SK-N-SH (cell line): ENCODE results near the gene THOC7. TPM values are rescaled to one million over a fixed set of nuclear protein-coding genes. Genes with fewer than 3 reads are reported as not detected.

ENCODE experiments used
- CTCF ChIA-PET: fragments of 300-600, 350-600 bp; formaldehyde crosslinking; extraction: SDS; loops from one replicate; lab custom pipeline; 2021; lab: Yijun Ruan, JAX
- POLR2A ChIA-PET: fragments of 350-600 bp; sonication (Branson Sonifier 250); formaldehyde crosslinking; extraction: SDS; loops from one replicate; lab custom pipeline; 2020; ENCODE audit warnings: antibody characterized with exemption, inconsistent platforms; lab: Yijun Ruan, JAX
- DNase-seq: peaks from one replicate; pipeline ENCODE4 v3.0.0; 2012
- H2AFZ ChIP-seq: fragments of 200-600 bp; sonication (generic); 2 replicates; pipeline ENCODE4 v1.8.1; 2016; ENCODE audit warnings: antibody characterized with exemption, mild to moderate bottlenecking, low read depth
- H3F3A ChIP-seq: fragments of 200-600 bp; sonication (generic); replicated peaks from 2 replicates; pipeline ENCODE3; 2016; ENCODE audit warnings: antibody characterized with exemption, mild to moderate bottlenecking; ENCODE audit not compliant: insufficient read depth
- H3K27ac ChIP-seq, 2 experiments: fragments of 200-500 bp in 1 of 2; fragments of 200-600 bp in 1 of 2; sonication (Bioruptor generic) in 1 of 2; sonication (generic), shearing (Covaris generic) in 1 of 2; 2 replicates each; pipeline versions ENCODE4 v1.5.1 to v1.6.1; 2014 to 2016; ENCODE audit warnings: low read depth in 2 of 2, inconsistent platforms in 1 of 2, low read length in 1 of 2, mild to moderate bottlenecking in 1 of 2, mixed read lengths in 1 of 2
- H3K27me3 ChIP-seq: fragments of 200-600 bp; sonication (generic), shearing (Covaris generic); 2 replicates; pipeline ENCODE4 v1.6.1; 2016; ENCODE audit warnings: mixed run types; ENCODE audit not compliant: insufficient read depth
- H3K36me3 ChIP-seq, 2 experiments: fragments of 200-500 bp in 1 of 2; fragments of 200-600 bp in 1 of 2; sonication (Bioruptor generic) in 1 of 2; sonication (generic) in 1 of 2; replicated peaks in 1 of 2; 2 replicates each; pipeline versions ENCODE3 to v1.5.1; 2014 to 2016; ENCODE audit warnings: low read length in 1 of 2, mild to moderate bottlenecking in 1 of 2; ENCODE audit not compliant: insufficient read depth in 2 of 2, control insufficient read depth in 1 of 2
- H3K4me1 ChIP-seq, 2 experiments: fragments of 200-500 bp in 1 of 2; fragments of 200-600 bp in 1 of 2; sonication (Bioruptor generic) in 1 of 2; sonication (generic), shearing (Covaris generic) in 1 of 2; 2 replicates each; pipeline versions ENCODE4 v1.5.1 to v1.6.1; 2014 to 2016; ENCODE audit warnings: low read depth in 1 of 2, low read length in 1 of 2, mixed run types in 1 of 2; ENCODE audit not compliant: insufficient read depth in 2 of 2, control insufficient read depth in 1 of 2
- H3K4me2 ChIP-seq: fragments of 200-600 bp; sonication (generic), shearing (Covaris generic); 2 replicates; pipeline ENCODE4 v1.6.1; 2017; ENCODE audit warnings: mixed run types
- H3K4me3 ChIP-seq, 2 experiments: fragments of 200-500 bp in 1 of 2; fragments of 200-600 bp in 1 of 2; sonication (Bioruptor generic) in 1 of 2; sonication (generic), shearing (Covaris generic) in 1 of 2; 2 replicates each; pipeline versions ENCODE4 v1.5.1 to v1.8.1; 2014 to 2016; ENCODE audit warnings: low read depth in 2 of 2, inconsistent platforms in 1 of 2, low read length in 1 of 2, mild to moderate bottlenecking in 1 of 2, mixed read lengths in 1 of 2, moderate library complexity in 1 of 2
- H3K79me2 ChIP-seq: fragments of 200-600 bp; sonication (generic); 2 replicates; pipeline ENCODE4 v1.8.1; 2017; ENCODE audit warnings: mild to moderate bottlenecking; ENCODE audit not compliant: insufficient read depth
- H3K9ac ChIP-seq: fragments of 200-600 bp; sonication (generic); 2 replicates; pipeline ENCODE4 v1.6.1; 2017; ENCODE audit warnings: mixed run types
- H3K9me2 ChIP-seq: fragments of 200-600 bp; sonication (generic); 2 replicates; pipeline ENCODE4 v1.6.1; 2017; ENCODE audit warnings: mixed run types
- H3K9me3 ChIP-seq: fragments of 200-600 bp; sonication (generic); 2 replicates; pipeline ENCODE4 v1.6.1; 2017; ENCODE audit warnings: mixed run types, mild to moderate bottlenecking, moderate library complexity
- H4K20me1 ChIP-seq: fragments of 200-600 bp; sonication (generic); 2 replicates; pipeline ENCODE4 v1.6.1; 2017; ENCODE audit warnings: mild to moderate bottlenecking, mixed run types; ENCODE audit not compliant: insufficient read depth
- CHD2 ChIP-seq: fragments of 150-350 bp; IDR thresholded peaks from 2 replicates; pipeline ENCODE4 v1.6.1; 2018; ENCODE audit warnings: low read length; ENCODE audit not compliant: partially characterized antibody
- ELF1 ChIP-seq: IDR thresholded peaks from 2 replicates; pipeline ENCODE4 v1.4.0; 2012
- EP300 ChIP-seq, 2 experiments: IDR thresholded peaks; 2 replicates each; pipeline versions ENCODE4 v1.4.0 to v1.6.1; 2012; ENCODE audit warnings: borderline replicate concordance in 1 of 2, low read depth in 1 of 2, low read length in 1 of 2
- GATA2 ChIP-seq: sonication (generic); formaldehyde crosslinking; IDR thresholded peaks from 2 replicates; pipeline ENCODE4 v1.5.0; 2020; ENCODE audit warnings: mild to moderate bottlenecking, missing genetic modification reagents
- MEF2A ChIP-seq: IDR thresholded peaks from 2 replicates; pipeline ENCODE4 v1.4.0; 2012; ENCODE audit warnings: low read depth, borderline replicate concordance
- NFIC ChIP-seq: IDR thresholded peaks from 2 replicates; pipeline ENCODE4 v1.4.0; 2012; ENCODE audit warnings: borderline replicate concordance
- NRF1 ChIP-seq: IDR thresholded peaks from 2 replicates; pipeline ENCODE4 v1.6.1; 2012; ENCODE audit warnings: low read depth, mild to moderate bottlenecking, low read length
- RAD21 ChIP-seq: IDR thresholded peaks from 2 replicates; pipeline ENCODE4 v1.6.1; 2012; ENCODE audit warnings: mild to moderate bottlenecking, low read length
- RFX5 ChIP-seq: IDR thresholded peaks from 2 replicates; pipeline ENCODE4 v1.6.1; 2012; ENCODE audit warnings: mild to moderate bottlenecking, improper control_type of control experiment, low read length
- SMC3 ChIP-seq: IDR thresholded peaks from 2 replicates; pipeline ENCODE4 v1.6.1; 2012; ENCODE audit warnings: low read depth, low read length, improper control_type of control experiment
- TAF1 ChIP-seq: IDR thresholded peaks from 2 replicates; pipeline ENCODE4 v1.6.1; 2012; ENCODE audit warnings: low read depth, mild to moderate bottlenecking, low read length, moderate library complexity, borderline replicate concordance
- TCF12 ChIP-seq: IDR thresholded peaks from 2 replicates; pipeline ENCODE4 v1.4.0; 2012
- TEAD4 ChIP-seq: IDR thresholded peaks from 2 replicates; pipeline ENCODE4 v1.4.0; 2012; ENCODE audit warnings: mild to moderate bottlenecking, borderline replicate concordance; ENCODE audit not compliant: insufficient read depth
- WGBS: methylation state at CpG from one replicate; pipeline ENCODE4 v1.1.6; 2017; ENCODE audit warnings: low lambda C conversion rate; 5-methylcytosine and 5-hydroxymethylcytosine counted together
- polyA plus RNA-seq, 3 experiments: library from polyadenylated mRNA; depleted of rRNA; stranded (reverse); fragments of >200 nt; gene quantifications; 2 replicates each; pipeline ENCODE4 v1.2.3, GENCODE V29; 2012
- TF ChIP-seq, protein P1 (sequence below): IDR thresholded peaks from 2 replicates; pipeline ENCODE4; 2012
- TF ChIP-seq, protein P2 (sequence below): IDR thresholded peaks from 2 replicates; pipeline ENCODE4 v1.6.1; 2012; ENCODE audit warnings: mild to moderate bottlenecking, low read depth, low read length, moderate library complexity
- TF ChIP-seq, protein P3 (sequence below): fragments of 150-350 bp; IDR thresholded peaks from 2 replicates; pipeline ENCODE4 v1.6.1; 2016; ENCODE audit warnings: mild to moderate bottlenecking, low read depth, low read length

THOC7 gene
- polyA plus RNA-seq, 1 of the 3 experiments (the other 2 are of a cell fraction), result 35.6 TPM

DNA sequence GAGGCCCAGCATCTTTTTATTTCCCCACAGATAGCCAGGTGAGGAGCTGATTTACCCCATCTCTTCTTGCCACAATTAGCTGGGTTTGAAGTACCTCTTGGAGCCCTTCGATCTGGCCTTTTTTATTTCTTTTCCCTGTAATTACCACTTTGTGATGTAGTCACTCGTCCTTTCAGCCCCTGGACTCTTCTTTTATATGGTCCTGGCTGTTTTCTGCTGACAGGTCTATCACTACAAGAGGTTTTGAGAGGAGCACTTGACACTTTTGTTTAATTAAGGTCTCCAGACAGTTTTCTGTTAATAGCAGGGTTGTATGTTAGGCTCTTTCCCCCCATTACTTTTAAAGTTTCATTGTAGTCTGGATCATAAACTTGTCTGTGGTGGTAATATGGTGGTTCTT lies 11.9 kb upstream of the THOC7 start:
- WGBS, result 89% methylated on average over 2 of the region's 2 CpGs
- Histone ChIP-seq H3K4me1 (peaks cover 26 to 29% of the 10 kb centered on the region in 2 experiments), H3K36me3 (no peaks in the 10 kb centered on the region), H3K27ac (no peak overlapping the region), H3F3A (peaks cover 13% of the 10 kb centered on the region), H3K9me2 (no peaks in the 10 kb centered on the region), H3K9ac (no peak overlapping the region), H3K79me2 (peaks cover 91% of the 10 kb centered on the region), H3K9me3 (no peaks in the 10 kb centered on the region), H3K27me3 (no peaks in the 10 kb centered on the region), H3K4me2 (no peak overlapping the region)
- POLR2A ChIA-PET, result no interaction called here
- CTCF ChIA-PET, result interaction anchor here (0.6 to 1.4 kb wide), 3 partner anchors 18 to 1382 kb away, joined by 3 read pairs; no protein-coding TSS in a partner anchor
- no peak for DNase-seq
- TF ChIP-seq MEF2A (no peak), EP300 (IDR thresholded peaks at IDR 0.05; ENCODE audit: borderline replicate concordance in 1 of 2, low read depth in 1 of 2, low read length in 1 of 2) (no peak), ELF1 (no peak), RFX5 (no peak), RAD21 (no peak), TEAD4 (no peak), TCF12 (no peak), TAF1 (no peak), NRF1 (no peak), NFIC (no peak), CHD2 (no peak), GATA2 (CRISPR knock-in tag) (no peak), SMC3 (no peak)
- TF ChIP-seq, protein P1, sequence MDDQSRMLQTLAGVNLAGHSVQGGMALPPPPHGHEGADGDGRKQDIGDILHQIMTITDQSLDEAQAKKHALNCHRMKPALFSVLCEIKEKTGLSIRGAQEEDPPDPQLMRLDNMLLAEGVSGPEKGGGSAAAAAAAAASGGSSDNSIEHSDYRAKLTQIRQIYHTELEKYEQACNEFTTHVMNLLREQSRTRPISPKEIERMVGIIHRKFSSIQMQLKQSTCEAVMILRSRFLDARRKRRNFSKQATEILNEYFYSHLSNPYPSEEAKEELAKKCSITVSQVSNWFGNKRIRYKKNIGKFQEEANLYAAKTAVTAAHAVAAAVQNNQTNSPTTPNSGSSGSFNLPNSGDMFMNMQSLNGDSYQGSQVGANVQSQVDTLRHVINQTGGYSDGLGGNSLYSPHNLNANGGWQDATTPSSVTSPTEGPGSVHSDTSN, result no peak
- TF ChIP-seq, protein P2, sequence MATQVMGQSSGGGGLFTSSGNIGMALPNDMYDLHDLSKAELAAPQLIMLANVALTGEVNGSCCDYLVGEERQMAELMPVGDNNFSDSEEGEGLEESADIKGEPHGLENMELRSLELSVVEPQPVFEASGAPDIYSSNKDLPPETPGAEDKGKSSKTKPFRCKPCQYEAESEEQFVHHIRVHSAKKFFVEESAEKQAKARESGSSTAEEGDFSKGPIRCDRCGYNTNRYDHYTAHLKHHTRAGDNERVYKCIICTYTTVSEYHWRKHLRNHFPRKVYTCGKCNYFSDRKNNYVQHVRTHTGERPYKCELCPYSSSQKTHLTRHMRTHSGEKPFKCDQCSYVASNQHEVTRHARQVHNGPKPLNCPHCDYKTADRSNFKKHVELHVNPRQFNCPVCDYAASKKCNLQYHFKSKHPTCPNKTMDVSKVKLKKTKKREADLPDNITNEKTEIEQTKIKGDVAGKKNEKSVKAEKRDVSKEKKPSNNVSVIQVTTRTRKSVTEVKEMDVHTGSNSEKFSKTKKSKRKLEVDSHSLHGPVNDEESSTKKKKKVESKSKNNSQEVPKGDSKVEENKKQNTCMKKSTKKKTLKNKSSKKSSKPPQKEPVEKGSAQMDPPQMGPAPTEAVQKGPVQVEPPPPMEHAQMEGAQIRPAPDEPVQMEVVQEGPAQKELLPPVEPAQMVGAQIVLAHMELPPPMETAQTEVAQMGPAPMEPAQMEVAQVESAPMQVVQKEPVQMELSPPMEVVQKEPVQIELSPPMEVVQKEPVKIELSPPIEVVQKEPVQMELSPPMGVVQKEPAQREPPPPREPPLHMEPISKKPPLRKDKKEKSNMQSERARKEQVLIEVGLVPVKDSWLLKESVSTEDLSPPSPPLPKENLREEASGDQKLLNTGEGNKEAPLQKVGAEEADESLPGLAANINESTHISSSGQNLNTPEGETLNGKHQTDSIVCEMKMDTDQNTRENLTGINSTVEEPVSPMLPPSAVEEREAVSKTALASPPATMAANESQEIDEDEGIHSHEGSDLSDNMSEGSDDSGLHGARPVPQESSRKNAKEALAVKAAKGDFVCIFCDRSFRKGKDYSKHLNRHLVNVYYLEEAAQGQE, result no peak
- TF ChIP-seq, protein P3, sequence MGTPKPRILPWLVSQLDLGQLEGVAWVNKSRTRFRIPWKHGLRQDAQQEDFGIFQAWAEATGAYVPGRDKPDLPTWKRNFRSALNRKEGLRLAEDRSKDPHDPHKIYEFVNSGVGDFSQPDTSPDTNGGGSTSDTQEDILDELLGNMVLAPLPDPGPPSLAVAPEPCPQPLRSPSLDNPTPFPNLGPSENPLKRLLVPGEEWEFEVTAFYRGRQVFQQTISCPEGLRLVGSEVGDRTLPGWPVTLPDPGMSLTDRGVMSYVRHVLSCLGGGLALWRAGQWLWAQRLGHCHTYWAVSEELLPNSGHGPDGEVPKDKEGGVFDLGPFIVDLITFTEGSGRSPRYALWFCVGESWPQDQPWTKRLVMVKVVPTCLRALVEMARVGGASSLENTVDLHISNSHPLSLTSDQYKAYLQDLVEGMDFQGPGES, result no peak
- TF ChIP-seq, all 33 proteins: peak for 0
- H4K20me1 ChIP-seq, result peaks cover 82% of the 10 kb centered on the region
- H3K4me3 ChIP-seq, result no peak overlapping the region
- no peak overlapping the region for H2AFZ ChIP-seq
